Measurements from ENCODE around the gene MORN2. TPM values are rescaled to one million over a fixed set of nuclear protein-coding genes. Genes with fewer than 3 reads are reported as not detected.
A peak's percentile ranks its signal among the peaks of the same experiment; 100 is the strongest.
"Not testable (repeated sequence)": the region's sequence is repeated elsewhere in the genome, so short reads cannot be mapped to it uniquely, and the experiment has no call there.

Gene MORN2
- total RNA-seq (2014; rRNA removed; shearing (Covaris generic)): 39.3 and 40.4 TPM in 2 replicates
- 20.5 and 26.2 TPM in 2 replicates for polyA plus RNA-seq (2015; cell fraction: cytosol; rRNA removed)
- polyA plus RNA-seq (2015; cell fraction: nucleus; rRNA removed): 0.96 and 1.8 TPM in 2 replicates

- peak; percentile 85 for DNase-seq (ENCODE audit: low read depth, low spot score)
- in situ Hi-C loops (cut with HindIII; ENCODE audit: low pct_unique_long_range_greater_than_20kb, low sequenced_read_pairs): no loop called here
These were observed at the start of gene MORN2, which contains the start of gene DHX57 for GRCh38 chr2:38875576-38876367. TSS of gene MORN2 (plus strand) at chr2:38875976. TSS of gene DHX57 (minus strand) at chr2:38875934. CDS start at chr2:38868405, 7,529 bp downstream.

DNA sequence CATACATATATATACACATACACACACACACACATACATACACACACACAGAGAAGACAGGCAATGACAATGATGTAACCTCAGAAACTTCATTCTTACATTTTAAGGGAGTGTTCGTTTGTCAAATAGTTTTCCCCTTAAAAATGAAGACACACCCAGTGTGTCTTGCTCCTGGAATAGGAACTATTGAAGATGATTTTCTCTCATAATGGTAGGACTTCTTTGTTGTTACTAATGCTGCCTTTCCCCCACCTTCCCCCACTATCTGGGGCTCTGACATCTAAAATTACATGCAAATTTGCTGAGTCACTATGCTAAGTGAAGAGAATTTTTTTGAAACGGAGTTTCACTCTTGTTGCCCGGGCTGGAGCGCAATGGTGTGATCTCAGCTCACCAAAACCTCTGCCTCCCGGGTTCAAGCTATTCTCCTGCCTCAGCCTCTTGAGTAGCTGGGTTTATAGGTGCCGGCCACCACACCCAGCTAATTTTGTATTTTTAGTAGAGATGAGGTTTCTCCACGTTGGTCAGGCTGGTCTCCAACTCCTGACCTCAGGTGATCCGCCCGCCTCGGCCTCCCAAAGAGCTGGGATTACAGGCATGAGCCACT lies 48.1 kb upstream of the MORN2 start:
- in situ Hi-C loops (cut with HindIII; ENCODE audit: low pct_unique_long_range_greater_than_20kb, low sequenced_read_pairs): not testable (repeated sequence)
- peak; percentile 16 for DNase-seq (ENCODE audit: low read depth, low spot score)

DNA sequence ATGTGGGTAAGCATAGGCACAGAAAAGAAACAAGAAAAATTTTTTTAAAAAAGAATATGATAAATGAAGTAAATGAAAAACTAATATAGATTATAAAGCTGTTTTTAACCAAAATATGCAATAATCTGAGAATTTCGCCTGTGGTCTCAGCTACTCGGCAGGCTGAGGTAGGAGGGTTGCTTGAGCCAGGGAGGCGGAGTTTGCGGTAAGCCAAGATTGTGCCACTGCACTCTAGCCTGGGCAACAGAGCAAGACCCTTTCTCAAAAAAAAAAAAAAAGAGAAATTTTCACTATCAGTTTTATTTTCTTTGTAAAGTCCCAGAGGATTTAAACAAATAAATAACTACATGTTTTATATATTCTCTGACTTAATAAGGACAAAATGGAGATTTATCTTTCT lies 47.3 kb upstream of the MORN2 start:
- DNase-seq (ENCODE audit: low read depth, low spot score): no peak
- in situ Hi-C loops (cut with HindIII; ENCODE audit: low pct_unique_long_range_greater_than_20kb, low sequenced_read_pairs): no loop called here

GRCh38 chr2:38829971-38830370 lies 45.8 kb upstream of the MORN2 start:
- in situ Hi-C loops (cut with HindIII; ENCODE audit: low pct_unique_long_range_greater_than_20kb, low sequenced_read_pairs): no loop called here
- DNase-seq (ENCODE audit: low read depth, low spot score): no peak

DNA sequence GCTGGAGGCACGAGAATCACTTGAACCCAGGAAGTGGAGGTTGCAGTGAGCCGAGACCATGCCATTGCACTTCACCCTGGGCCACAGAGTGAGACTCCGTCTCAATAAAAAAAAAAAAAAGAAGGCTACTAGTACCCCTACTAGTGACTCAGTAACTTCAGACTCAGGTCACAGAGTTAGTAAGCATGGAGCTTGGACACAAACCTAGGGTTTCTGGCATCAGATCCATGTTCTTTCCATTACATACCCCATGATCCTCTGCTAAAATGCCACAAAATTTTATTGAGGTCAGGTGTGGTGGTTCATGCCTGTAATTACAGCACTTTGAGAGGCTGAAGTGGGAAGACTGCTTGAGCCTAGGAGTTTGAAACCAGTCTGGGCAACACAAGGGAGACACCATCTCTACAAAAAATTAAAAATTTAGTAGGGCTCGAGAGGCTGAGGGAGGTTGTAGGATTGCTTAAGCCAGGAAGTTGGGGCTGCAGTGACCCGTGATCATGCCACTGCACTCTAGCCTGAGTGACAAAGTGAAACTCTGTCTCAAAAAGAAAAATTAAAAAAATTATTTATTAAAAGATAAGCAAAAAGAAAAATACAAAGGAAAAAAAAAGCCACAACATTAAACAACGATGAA lies 45.1 kb upstream of the MORN2 start:
- DNase-seq (ENCODE audit: low read depth, low spot score): no peak
- in situ Hi-C loops (cut with HindIII; ENCODE audit: low pct_unique_long_range_greater_than_20kb, low sequenced_read_pairs): no loop called here

GRCh38 chr2:38835015-38835601 lies 40.7 kb upstream of the MORN2 start:
- peak; percentile 74 for DNase-seq (ENCODE audit: low read depth, low spot score)
- in situ Hi-C loops (cut with HindIII; ENCODE audit: low pct_unique_long_range_greater_than_20kb, low sequenced_read_pairs): no loop called here

DNA sequence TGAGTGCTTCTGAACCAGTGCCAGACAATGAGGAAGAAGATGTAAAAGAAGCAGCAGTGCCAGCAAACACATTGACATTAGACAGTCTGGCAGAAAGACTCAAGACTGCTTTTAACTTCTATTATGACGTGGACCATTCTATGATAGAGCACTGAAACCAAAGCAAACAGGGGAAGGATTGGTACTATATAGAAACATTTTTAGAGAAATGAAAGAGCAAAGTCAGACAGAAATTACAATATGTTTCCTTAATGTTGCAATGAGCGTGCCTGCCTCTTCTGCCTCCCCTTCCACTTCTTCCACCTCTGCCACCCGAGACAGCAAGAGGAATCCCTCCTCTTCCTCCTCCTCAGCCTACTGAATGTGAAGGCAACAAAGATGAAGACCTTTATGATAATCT lies 39.8 kb upstream of the MORN2 start:
- DNase-seq (ENCODE audit: low read depth, low spot score): no peak
- in situ Hi-C loops (cut with HindIII; ENCODE audit: low pct_unique_long_range_greater_than_20kb, low sequenced_read_pairs): no loop called here

- in situ Hi-C loops (cut with HindIII; ENCODE audit: low pct_unique_long_range_greater_than_20kb, low sequenced_read_pairs): no loop called here
These were observed 39.0 kb upstream of the MORN2 start for GRCh38 chr2:38836791-38837190.

DNA sequence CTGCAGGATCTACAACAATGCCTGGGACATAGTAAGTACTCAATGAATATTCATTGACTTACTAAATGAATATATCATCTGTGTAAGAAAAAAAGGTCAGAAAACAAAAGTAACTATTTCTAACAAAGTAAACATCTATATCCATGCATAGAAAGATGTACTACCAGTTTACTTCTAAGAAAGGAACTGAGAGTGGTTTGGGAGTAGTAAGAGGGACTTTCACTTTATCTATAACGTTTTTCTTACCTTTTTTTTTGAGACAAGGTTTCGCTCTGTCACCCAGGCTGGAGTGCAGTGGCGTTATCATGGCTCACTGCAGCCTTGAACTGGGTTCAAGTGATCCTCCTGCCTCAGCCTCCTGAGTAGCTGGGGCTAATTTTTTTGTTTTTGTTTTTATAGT lies 25.7 kb upstream of the MORN2 start:
- no peak for DNase-seq (ENCODE audit: low read depth, low spot score)
- in situ Hi-C loops (cut with HindIII; ENCODE audit: low pct_unique_long_range_greater_than_20kb, low sequenced_read_pairs): no loop called here

More at GRCh38 chr2:38836791-38837190, 39.0 kb upstream of the MORN2 start:
- no peak for DNase-seq (ENCODE audit: low read depth, low spot score)

- in situ Hi-C loops (cut with HindIII; ENCODE audit: low pct_unique_long_range_greater_than_20kb, low sequenced_read_pairs): no loop called here
- peak; percentile 60 for DNase-seq (ENCODE audit: low read depth, low spot score)
These were observed 19.6 kb upstream of the MORN2 start for GRCh38 chr2:38856165-38856564.

DNA sequence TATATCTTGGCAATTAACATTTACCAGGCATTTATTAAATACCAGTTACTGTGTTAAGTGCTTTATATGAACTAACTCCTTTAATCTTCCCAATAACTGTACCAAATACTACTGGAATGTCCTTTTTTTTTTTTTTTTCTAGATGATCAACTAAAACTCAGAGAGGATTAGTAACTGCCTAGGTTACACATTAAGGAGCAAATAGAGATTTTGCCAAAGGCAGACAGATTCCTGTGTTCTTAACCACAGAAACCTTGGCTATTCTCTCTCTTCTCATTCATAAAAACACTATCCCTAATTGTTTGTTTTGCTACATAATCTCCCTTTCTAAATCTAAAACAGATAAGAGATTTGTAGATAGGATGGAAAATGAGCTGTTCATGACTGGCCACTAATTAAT lies 13.3 kb upstream of the MORN2 start:
- in situ Hi-C loops (cut with HindIII; ENCODE audit: low pct_unique_long_range_greater_than_20kb, low sequenced_read_pairs): no loop called here
- DNase-seq (ENCODE audit: low read depth, low spot score): no peak

DNA sequence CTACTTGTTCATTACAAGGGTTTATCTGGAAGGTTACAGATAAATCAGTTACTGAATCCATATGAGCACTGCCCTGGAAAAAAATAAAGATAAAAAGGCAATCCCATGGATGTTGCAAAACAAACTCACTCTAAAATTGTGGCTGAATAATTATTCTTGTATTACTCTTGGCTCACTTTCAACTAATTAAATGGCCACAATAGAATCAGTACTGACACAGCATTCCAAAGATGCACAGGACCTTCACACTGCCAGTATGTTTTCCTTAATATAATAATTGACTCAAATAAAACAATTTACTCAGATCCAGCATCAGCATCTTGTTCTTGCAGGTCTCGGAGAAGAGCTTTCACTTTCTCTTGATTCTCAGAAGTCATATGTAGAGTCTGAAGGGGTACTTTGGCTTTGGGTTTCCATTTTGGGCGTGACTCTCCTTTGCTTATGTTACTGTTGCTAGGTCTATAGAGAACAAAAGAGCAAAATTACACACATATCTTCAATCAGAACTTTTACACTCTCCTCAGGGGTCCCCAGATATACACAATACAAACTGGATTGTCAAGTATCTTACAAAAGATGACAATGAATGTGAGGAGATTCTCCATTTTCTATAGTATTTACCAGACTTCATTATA lies 12.6 kb upstream of the MORN2 start:
- in situ Hi-C loops (cut with HindIII; ENCODE audit: low pct_unique_long_range_greater_than_20kb, low sequenced_read_pairs): no loop called here
- DNase-seq (ENCODE audit: low read depth, low spot score): no peak

GRCh38 chr2:38866773-38867443 lies 8.9 kb upstream of the MORN2 start:
- in situ Hi-C loops (cut with HindIII; ENCODE audit: low pct_unique_long_range_greater_than_20kb, low sequenced_read_pairs): no loop called here
- DNase-seq (ENCODE audit: low read depth, low spot score): no peak

DNA sequence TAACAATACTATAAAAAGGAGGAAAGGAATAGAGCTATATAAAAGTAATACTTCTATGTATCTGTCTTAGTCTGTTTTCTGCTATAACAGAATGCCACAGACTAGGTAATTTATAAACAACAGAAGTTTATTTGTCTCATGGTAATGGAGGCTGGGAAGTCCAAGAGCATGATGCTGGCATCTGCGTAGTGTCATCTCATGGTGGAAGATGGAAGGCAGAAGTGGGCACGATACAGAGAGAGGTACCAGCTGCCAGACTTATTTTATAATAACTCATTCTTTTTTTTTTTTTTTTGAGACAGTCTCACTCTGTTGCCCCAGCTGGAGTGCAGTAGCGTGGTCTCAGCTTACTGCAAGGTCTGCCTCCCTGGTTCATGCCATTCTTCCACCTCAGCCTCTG lies 4.3 kb upstream of the MORN2 start:
- no peak for DNase-seq (ENCODE audit: low read depth, low spot score)
- in situ Hi-C loops (cut with HindIII; ENCODE audit: low pct_unique_long_range_greater_than_20kb, low sequenced_read_pairs): no loop called here

- in situ Hi-C loops (cut with HindIII; ENCODE audit: low pct_unique_long_range_greater_than_20kb, low sequenced_read_pairs): no loop called here
- no peak for DNase-seq (ENCODE audit: low read depth, low spot score)
These were observed 2.0 kb upstream of the MORN2 start for GRCh38 chr2:38873763-38874162.

DNA sequence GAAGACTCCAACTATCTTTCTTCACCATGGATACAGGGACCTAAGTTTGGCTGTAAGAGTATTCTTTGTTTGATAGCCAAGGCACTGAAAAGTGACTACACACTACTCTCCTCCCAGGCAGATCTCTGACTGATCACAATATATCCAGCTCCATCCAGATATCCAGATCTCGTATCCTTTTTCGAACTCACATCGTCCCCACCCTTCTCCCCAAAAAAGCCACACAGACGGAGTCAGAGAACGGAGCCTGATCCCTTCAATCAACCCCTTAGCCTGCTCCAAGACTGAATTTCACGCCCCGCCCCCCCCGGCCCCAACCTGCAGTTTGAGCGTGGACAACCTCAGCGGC lies 575 bp upstream of the MORN2 start:
- DNase-seq (ENCODE audit: low read depth, low spot score): no peak
- in situ Hi-C loops (cut with HindIII; ENCODE audit: low pct_unique_long_range_greater_than_20kb, low sequenced_read_pairs): no loop called here

- in situ Hi-C loops (cut with HindIII; ENCODE audit: low pct_unique_long_range_greater_than_20kb, low sequenced_read_pairs): no loop called here
- no peak for DNase-seq (ENCODE audit: low read depth, low spot score)
These were observed 631 bp downstream of the MORN2 start for GRCh38 chr2:38876407-38876806.
